Measurements from ENCODE around the gene PERCC1. TPM values are rescaled to one million over a fixed set of nuclear protein-coding genes. Genes with fewer than 3 reads are reported as not detected.
A peak's percentile ranks its signal among the peaks of the same experiment; 100 is the strongest.

Gene PERCC1
- total RNA-seq, 1 experiment from 2014 or later = not detected

DNA sequence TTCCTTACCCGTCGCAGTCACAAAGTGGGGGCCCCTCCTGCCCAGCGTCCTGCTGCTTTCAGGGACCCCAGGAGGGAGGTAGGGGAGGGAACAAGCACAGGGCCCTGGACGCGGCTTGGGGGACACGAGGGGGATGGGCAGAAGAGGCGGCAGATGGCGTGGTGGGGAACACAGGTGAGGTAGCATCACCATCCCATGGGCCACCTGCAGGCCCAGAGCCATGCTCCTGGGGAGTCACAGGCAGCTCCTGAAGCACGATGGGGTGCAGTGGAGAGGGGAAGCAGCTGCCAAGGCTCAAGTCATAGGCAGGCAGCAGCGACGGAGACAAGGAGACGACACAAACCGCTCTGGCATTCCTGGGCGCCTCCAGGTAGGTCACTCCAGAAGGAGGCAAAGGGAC lies 27.1 kb upstream of the PERCC1 start:
- in situ Hi-C loops (cut with HindIII; ENCODE audit: low pct_unique_long_range_greater_than_20kb, low sequenced_read_pairs) = no loop called here
- DNase-seq (ENCODE audit: low read depth) = no peak

GRCh38 chr16:1407753-1408152 lies 23.1 kb upstream of the PERCC1 start:
- no peak for DNase-seq (ENCODE audit: low read depth)
- in situ Hi-C loops (cut with HindIII; ENCODE audit: low pct_unique_long_range_greater_than_20kb, low sequenced_read_pairs) = no loop called here

- in situ Hi-C loops (cut with HindIII; ENCODE audit: low pct_unique_long_range_greater_than_20kb, low sequenced_read_pairs) = no loop called here
- peak; percentile 92 for DNase-seq (ENCODE audit: low read depth)
Observed at GRCh38 chr16:1408171-1408837, 22.6 kb upstream of the PERCC1 start.

DNA sequence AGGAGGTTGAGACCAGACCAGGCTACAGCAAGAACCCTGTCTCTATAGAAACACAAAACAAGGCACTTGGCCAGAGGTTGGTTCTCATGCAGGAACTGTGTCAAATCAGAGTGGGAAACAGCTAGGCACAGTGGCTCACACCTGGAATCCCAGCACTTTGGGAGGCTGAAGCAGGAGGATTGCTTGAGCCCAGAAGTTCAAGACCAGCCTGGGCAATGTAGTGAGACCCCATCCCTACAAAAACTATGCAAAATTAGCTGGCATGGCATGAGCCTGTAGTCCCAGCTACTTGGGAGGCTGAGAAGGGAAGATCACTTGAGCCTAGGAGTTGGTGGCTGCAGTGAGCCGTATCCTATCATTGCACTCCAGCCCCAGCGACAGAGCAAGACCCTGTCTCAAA lies 18.0 kb upstream of the PERCC1 start:
- in situ Hi-C loops (cut with HindIII; ENCODE audit: low pct_unique_long_range_greater_than_20kb, low sequenced_read_pairs) = no loop called here
- no peak for DNase-seq (ENCODE audit: low read depth)

DNA sequence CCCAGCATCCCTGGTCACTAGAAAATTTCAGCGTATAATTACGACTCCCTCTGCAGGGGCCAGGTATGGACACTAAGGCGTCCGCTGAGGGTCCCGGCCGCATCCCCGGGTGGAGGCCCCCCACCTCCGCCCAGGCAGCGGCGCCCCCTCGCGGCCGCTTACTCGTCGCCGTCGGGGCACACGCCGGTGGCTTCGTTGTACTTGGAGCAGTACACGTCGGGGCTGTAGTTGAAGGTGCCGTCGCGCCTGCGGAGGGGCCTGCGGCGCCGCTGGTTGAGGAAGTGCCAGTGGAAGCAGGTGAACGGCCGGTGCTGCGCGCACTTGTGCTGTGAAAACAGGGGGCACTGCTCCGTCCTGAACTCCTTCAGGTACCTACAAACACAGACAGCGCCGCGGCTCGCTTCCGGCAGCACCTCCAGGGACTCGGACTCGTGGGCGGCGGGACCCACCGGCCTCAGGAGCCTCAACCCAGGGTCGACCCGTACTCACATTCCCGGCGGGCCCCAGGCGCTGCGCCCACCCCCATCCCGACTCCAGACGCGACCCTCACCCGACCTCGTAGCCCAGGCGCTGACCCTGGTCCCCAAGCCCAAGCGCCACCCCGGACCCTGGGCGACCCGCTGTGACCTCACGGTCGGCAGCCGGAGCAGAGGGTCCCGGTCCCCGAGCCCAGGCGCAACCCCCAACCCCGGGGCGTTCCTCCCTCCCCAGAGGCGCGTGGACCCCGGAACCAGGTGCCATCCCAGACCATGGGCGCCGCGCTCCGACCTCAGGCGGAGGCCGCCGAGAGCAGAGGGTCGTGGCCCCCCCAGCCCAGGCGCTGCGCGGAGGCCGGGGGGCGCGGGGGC lies 17.0 kb upstream of the PERCC1 start:
- peak; percentile 56 for DNase-seq (ENCODE audit: low read depth)
- in situ Hi-C loops (cut with HindIII; ENCODE audit: low pct_unique_long_range_greater_than_20kb, low sequenced_read_pairs) = no loop called here

DNA sequence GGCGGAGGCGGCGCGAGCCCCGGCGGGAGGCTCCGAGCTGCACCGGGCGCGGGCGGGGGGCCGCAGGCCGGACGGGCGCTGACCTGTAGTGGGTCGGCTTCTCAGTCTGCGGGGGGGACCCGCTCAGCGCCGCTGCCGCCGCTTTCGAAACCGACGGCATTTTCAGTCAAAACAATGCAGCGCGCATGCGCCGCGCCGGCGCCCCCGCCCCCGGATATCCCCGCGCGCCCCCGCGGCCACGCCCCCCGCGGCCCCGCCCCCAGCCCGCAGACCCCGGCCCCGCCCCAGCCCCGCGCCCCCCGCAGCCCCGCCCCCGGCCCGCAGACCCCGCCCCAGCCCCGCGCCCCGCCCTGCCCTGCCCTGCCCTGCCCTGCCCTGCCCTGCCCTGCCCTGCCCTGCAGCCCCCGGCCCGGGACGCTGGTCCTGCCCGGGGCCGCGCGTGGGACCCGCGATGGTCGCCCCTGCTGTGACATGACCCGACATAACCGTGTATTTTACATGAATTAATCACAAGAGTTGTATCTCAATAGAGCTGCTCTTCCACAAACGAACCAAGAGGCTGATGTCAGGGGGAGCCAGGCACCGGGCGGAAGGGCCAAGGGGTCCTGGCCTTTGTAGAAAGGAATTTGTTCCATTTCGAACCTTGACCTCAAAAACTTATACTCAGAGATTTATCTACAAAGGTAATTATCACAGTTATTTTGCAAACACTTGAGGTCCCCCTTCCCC lies 16.2 kb upstream of the PERCC1 start, which contains the start of gene UNKL:
Gene UNKL (minus strand): TSS at position 173 of the 729 bp plus-strand sequence. CDS start 13 bp downstream, at position 160.
- DNase-seq (ENCODE audit: low read depth) = peak; percentile 28
- in situ Hi-C loops (cut with HindIII; ENCODE audit: low pct_unique_long_range_greater_than_20kb, low sequenced_read_pairs) = no loop called here

- in situ Hi-C loops (cut with HindIII; ENCODE audit: low pct_unique_long_range_greater_than_20kb, low sequenced_read_pairs) = no loop called here
- peak; percentile 42 for DNase-seq (ENCODE audit: low read depth)
Observed at GRCh38 chr16:1416521-1416941, 14.3 kb upstream of the PERCC1 start.

GRCh38 chr16:1420111-1420539 lies 10.8 kb upstream of the PERCC1 start:
- DNase-seq (ENCODE audit: low read depth) = no peak
- in situ Hi-C loops (cut with HindIII; ENCODE audit: low pct_unique_long_range_greater_than_20kb, low sequenced_read_pairs) = no loop called here

DNA sequence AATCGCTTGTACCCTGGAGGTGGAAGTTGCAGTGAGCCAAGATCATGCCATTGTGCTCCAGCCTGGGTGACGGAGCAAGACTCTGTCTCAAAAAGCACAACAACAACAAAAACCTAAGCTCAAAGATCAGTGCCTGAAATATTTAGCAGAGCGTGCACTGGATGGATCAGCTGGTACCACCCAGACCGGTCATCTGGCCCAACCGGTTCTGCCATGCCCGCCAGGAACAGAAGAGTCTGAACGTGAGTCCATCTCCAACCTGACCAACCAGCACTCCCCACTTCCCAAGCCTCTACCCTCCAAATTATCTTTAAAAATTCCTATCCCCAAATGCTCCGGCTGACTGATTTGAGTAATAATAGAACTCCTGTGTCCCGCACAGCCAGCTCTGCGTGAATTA lies 8.8 kb upstream of the PERCC1 start:
- no peak for DNase-seq (ENCODE audit: low read depth)
- in situ Hi-C loops (cut with HindIII; ENCODE audit: low pct_unique_long_range_greater_than_20kb, low sequenced_read_pairs) = no loop called here

DNA sequence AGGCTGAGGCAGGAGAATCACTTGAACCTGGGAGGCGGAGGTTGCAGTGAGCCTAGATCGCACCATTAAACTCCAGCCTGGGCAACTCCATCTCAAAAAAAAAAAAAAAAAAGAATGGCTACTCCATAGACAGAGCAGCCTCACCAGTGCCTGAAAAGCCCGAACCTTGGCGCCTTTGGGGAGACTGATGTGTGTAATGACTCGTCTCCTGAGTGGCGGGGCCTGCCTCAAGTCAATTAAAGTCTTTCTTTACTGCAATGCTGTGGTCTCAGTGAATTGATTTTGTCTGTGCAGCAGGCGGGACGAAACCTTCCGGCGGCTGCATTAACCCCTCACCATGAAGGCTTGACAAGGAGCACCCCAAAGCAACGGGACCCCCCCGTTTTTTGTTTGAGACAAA lies 6.8 kb upstream of the PERCC1 start:
- no peak for DNase-seq (ENCODE audit: low read depth)
- in situ Hi-C loops (cut with HindIII; ENCODE audit: low pct_unique_long_range_greater_than_20kb, low sequenced_read_pairs) = no loop called here

- in situ Hi-C loops (cut with HindIII; ENCODE audit: low pct_unique_long_range_greater_than_20kb, low sequenced_read_pairs) = no loop called here
- DNase-seq (ENCODE audit: low read depth) = no peak
Observed at GRCh38 chr16:1425616-1426370, 5.1 kb upstream of the PERCC1 start.

DNA sequence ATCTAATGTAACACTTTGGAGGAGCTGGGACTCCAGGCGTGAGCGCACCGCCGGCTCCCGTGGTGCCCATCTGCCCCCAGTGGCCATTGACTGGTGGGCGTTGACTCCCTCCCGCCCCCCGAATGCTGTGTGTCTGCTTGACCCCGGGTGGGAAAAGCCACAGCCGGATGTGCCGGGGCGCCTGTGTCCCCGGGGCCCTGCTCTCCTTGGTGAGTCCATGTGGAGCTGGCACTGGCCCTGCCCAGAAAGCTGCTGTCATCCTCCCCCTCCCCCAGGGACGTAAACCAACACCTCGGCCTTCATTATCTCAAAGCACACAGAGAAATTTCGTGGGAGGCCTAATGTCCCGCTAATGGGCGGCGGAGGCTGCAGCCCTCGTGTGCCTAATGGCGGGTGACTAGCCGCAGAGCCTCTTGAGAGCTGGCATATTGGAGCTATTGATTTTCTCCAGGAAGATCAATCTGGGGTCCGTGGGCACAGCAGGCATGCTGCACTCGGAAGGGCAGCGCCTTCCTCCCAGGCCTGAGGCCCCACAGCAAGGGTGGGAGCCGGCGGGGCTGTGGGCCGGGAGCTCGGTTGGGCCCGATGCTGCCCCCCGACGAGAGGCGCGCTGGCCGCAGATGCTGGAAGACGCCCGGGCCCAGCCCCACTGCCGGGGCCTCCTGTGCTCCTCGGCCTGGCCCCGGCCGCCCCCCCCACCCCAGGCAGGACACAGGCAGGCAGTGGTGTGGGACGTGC lies 4.0 kb upstream of the PERCC1 start:
- in situ Hi-C loops (cut with HindIII; ENCODE audit: low pct_unique_long_range_greater_than_20kb, low sequenced_read_pairs) = no loop called here
- DNase-seq (ENCODE audit: low read depth) = no peak

GRCh38 chr16:1427473-1428461 lies 3.1 kb upstream of the PERCC1 start:
- no peak for DNase-seq (ENCODE audit: low read depth)
- in situ Hi-C loops (cut with HindIII; ENCODE audit: low pct_unique_long_range_greater_than_20kb, low sequenced_read_pairs) = no loop called here

DNA sequence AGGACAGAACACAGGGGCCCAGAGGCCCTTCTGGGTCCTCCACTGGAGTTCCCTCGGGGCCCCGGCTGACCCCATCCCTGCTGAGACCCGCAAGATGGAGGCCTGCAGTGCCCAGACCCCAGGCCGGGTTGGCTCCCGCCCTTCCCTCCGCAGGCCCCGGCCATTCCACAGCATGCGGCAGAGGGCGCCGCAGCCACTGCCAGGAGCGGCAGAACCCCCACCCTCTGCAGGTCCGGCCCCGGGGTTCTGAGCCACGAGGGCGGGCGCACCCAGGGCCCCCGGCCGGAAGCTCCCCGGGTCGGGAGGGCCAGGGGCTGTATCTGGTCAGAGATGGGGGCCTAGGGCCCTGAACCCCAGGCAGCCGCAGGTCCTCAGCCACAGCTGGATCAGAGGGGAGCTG lies 2.4 kb upstream of the PERCC1 start:
- in situ Hi-C loops (cut with HindIII; ENCODE audit: low pct_unique_long_range_greater_than_20kb, low sequenced_read_pairs) = no loop called here
- DNase-seq (ENCODE audit: low read depth) = no peak

GRCh38 chr16:1429012-1429411 lies 1.9 kb upstream of the PERCC1 start:
- DNase-seq (ENCODE audit: low read depth) = no peak
- in situ Hi-C loops (cut with HindIII; ENCODE audit: low pct_unique_long_range_greater_than_20kb, low sequenced_read_pairs) = no loop called here

DNA sequence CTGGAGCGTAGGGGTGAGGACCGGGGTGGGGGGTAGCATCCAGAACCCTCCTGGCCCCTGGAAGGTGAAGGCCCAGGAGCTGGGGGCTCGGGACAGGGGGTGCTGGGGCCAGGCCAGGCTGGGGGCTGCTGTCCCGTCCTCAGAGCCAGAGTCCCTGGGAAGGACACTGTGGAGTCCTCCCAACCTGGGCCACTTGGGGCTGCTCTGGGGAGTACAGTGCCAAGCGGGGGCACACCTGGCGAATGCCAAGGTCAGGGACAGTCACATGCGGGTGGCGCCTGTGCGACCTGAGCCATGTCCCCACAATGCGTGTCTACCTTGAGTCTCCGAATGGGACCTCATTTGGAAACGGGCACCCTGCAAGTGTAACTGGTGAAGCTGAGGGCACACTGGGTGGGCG lies 1.2 kb upstream of the PERCC1 start:
- in situ Hi-C loops (cut with HindIII; ENCODE audit: low pct_unique_long_range_greater_than_20kb, low sequenced_read_pairs) = no loop called here

More for the DNA sequence above, 1.2 kb upstream of the PERCC1 start:
- DNase-seq (ENCODE audit: low read depth) = no peak
